Endothelial cell of umbilical vein (primary cell): ENCODE measurements around the gene KATNB1.

Source experiments
- CTCF ChIP-seq, 2 donors: IDR thresholded peaks; 1 replicate in 1 of 2; 2 replicates in 1 of 2; pipeline ENCODE4 v1.5.1; 2011; ENCODE audit warnings: low read length in 2 of 2, mild to moderate bottlenecking in 2 of 2, moderate library complexity in 2 of 2, control low read depth in 1 of 2, inconsistent platforms in 1 of 2, low read depth in 1 of 2; ENCODE audit not compliant: insufficient read depth in 1 of 2; ENCODE audit errors: extremely low read depth in 1 of 2
- POLR2A ChIP-seq: IDR thresholded peaks from 2 replicates; pipeline ENCODE4 v1.6.1; 2012; ENCODE audit warnings: low read depth, mild to moderate bottlenecking, control low read depth, low read length
- POLR2AphosphoS5 ChIP-seq: IDR thresholded peaks from 2 replicates; pipeline ENCODE4 v1.6.1; 2012; ENCODE audit warnings: low read depth, mild to moderate bottlenecking, control low read depth, low read length, moderate library complexity; ENCODE audit not compliant: insufficient read depth
- TF ChIP-seq, protein P1 (sequence below): IDR thresholded peaks from 2 replicates; pipeline ENCODE4 v1.6.1; 2011; ENCODE audit not compliant: insufficient read depth, insufficient read length

DNA sequence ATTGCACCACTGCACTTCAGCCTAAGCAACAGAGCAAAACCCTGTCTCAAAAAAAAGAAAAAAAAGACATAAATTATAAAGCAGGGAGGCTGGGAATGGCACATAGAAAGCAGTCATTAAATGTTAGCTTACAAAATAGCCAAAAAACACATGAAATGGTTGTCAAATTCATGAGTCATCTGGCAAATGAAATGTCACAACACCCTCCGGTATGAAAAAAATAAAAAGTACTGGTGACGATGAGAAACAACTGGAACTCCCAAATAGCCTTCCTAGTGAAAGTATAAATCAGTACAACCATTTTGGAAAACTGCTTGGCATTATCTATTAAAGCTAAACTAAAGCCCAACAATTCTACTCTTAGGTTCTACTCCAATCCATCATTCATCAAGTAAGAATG lies 3.5 kb upstream of the KATNB1 start:
- TF ChIP-seq POLR2A (no peak), CTCF (IDR thresholded peaks at IDR 0.05; ENCODE audit: extremely low read depth in 1 of 2, insufficient read depth in 1 of 2, low read depth in 1 of 2, low read length in 2 of 2) (no peak), POLR2AphosphoS5 (no peak)
- TF ChIP-seq, protein P1, sequence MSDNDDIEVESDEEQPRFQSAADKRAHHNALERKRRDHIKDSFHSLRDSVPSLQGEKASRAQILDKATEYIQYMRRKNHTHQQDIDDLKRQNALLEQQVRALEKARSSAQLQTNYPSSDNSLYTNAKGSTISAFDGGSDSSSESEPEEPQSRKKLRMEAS: no peak
